Fibroblast of lung (primary cell): Measurements from ENCODE around the gene KITLG.
"Not testable (repeated sequence)": the region's sequence is repeated elsewhere in the genome, so short reads cannot be mapped to it uniquely, and the experiment has no call there.

Experiments
- CTCF ChIP-seq, 2 donors: IDR thresholded peaks in 1 of 2; conservative IDR thresholded peaks in 1 of 2; 1 replicate in 1 of 2; 2 replicates in 1 of 2; pipeline ENCODE4 v1.5.1; 2011 to 2012; ENCODE audit warnings: low read length in 2 of 2, control low read depth in 1 of 2, inconsistent platforms in 1 of 2, low read depth in 1 of 2, mild to moderate bottlenecking in 1 of 2
- EZH2 ChIP-seq: IDR thresholded peaks from 2 replicates; pipeline ENCODE4 v1.5.1; 2012; ENCODE audit warnings: low read length, control low read depth, mild to moderate bottlenecking; ENCODE audit errors: missing control alignments

DNA sequence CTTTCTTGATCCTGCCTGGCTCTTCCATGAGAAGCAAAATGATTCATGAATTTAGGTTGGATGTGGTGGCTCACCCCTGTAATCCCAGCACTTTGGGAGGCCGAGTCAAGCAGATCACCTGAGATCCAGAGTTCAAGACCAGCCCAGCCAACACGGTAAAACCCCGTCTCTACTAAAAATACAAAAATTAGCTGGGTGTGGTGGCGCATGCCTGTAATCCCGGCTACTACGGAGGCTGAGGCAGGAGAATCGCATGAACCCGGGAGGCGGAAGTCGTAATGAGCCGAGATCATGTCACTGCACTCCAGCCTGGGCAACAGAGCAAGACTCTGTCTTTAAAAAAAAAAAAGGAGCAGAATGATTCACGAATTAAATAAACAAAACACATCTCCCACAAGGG is 72.4 kb downstream of the KITLG start:
- not testable (repeated sequence) for TF ChIP-seq CTCF (conservative IDR thresholded peaks at IDR 0.05 in 1 of 2, IDR thresholded peaks at IDR 0.05 in 1 of 2; ENCODE audit: low read depth in 1 of 2, low read length in 2 of 2); EZH2
